ENCODE data around the gene CPSF7. TPM values are rescaled to one million over a fixed set of nuclear protein-coding genes. Genes with fewer than 3 reads are reported as not detected.
"Not testable (repeated sequence)": the region's sequence is repeated elsewhere in the genome, so short reads cannot be mapped to it uniquely, and the experiment has no call there.

CPSF7 gene
- total and polyA plus RNA-seq, 2 experiments from 2014 or later: 27.1 to 42.3 TPM

- Histone ChIP-seq H3K27ac (peak overlapping the region; percentile 96), H3K9ac (peak overlapping the region; percentile 82), H3K4me1 (ENCODE audit: insufficient read depth) (peaks cover 35% of the 10 kb centered on the region), H3K4me3 (no peak overlapping the region), H3K4me2 (ENCODE audit: unreplicated experiment) (peak overlapping the region; percentile 62), H3K27me3 (replicated peaks; ENCODE audit: insufficient read depth) (no peaks in the 10 kb centered on the region), H3F3A (ENCODE audit: insufficient read depth) (peaks cover 26% of the 10 kb centered on the region), H2AFZ (peak overlapping the region; percentile 62), H3K36me3 (ENCODE audit: low read depth) (no peaks in the 10 kb centered on the region), H3K79me2 (ENCODE audit: insufficient read depth) (no peaks in the 10 kb centered on the region), H4K20me1 (ENCODE audit: insufficient read depth) (no peaks in the 10 kb centered on the region), H3K9me2 (ENCODE audit: insufficient read depth) (no peaks in the 10 kb centered on the region), H3K9me3 (ENCODE audit: low read depth) (no peaks in the 10 kb centered on the region)
- WGBS, 2 experiments (ENCODE audit: low coverage in 1 of 2, low lambda C conversion rate in 2 of 2, missing lambda C conversion rate in 2 of 2): 10 to 36% methylated on average over 5 of the region's 5 CpGs
- in situ Hi-C loops (cut with MboI): loop anchor here (10.0 kb wide), 1 partner anchor 163 kb away; no protein-coding TSS in a partner anchor
- TF ChIP-seq EZH2phosphoT487 (IDR thresholded peaks at IDR 0.05; ENCODE audit: insufficient read depth, low read depth) (no peak), EZH2 (IDR thresholded peaks at IDR 0.05; ENCODE audit: insufficient read depth, poor library complexity, severe bottlenecking) (no peak)
- DNase-seq: peak; percentile 71
These were observed 42.5 kb upstream of the CPSF7 start for GRCh38 chr11:61472282-61472681.

- in situ Hi-C loops (cut with MboI): no loop called here
These were observed 38.2 kb upstream of the CPSF7 start for GRCh38 chr11:61468002-61468401.

GRCh38 chr11:61467602-61468001 lies 37.8 kb upstream of the CPSF7 start:
- H2AFZ ChIP-seq; DNase-seq; H3K27ac ChIP-seq; H3K9me2 ChIP-seq (ENCODE audit: insufficient read depth); H3K4me2 ChIP-seq (ENCODE audit: unreplicated experiment); H3K4me3 ChIP-seq; H3K9me3 ChIP-seq (ENCODE audit: low read depth); H3F3A ChIP-seq (ENCODE audit: insufficient read depth); in situ Hi-C loops (cut with MboI); H3K79me2 ChIP-seq (ENCODE audit: insufficient read depth); H3K36me3 ChIP-seq (ENCODE audit: low read depth); H3K27me3 ChIP-seq (replicated peaks; ENCODE audit: insufficient read depth); H3K9ac ChIP-seq; H4K20me1 ChIP-seq (ENCODE audit: insufficient read depth): not testable (repeated sequence)
- WGBS, 2 experiments (ENCODE audit: low coverage in 1 of 2, low lambda C conversion rate in 2 of 2, missing lambda C conversion rate in 2 of 2): 93 to 98% methylated on average over 6 of the region's 6 CpGs
- H3K4me1 ChIP-seq (ENCODE audit: insufficient read depth): peaks cover 10% of the 10 kb centered on the region

More at GRCh38 chr11:61468002-61468401, 38.2 kb upstream of the CPSF7 start:
- H3K27ac ChIP-seq: no peak overlapping the region
- H3K9me3 ChIP-seq (ENCODE audit: low read depth): no peaks in the 10 kb centered on the region
- no peaks in the 10 kb centered on the region for H3K36me3 ChIP-seq (ENCODE audit: low read depth)
- H3K4me1 ChIP-seq (ENCODE audit: insufficient read depth): peaks cover 14% of the 10 kb centered on the region
- TF ChIP-seq EZH2phosphoT487 (IDR thresholded peaks at IDR 0.05; ENCODE audit: insufficient read depth, low read depth): no peak
- no peak overlapping the region for H3K4me3 ChIP-seq
- H3K79me2 ChIP-seq (ENCODE audit: insufficient read depth): no peaks in the 10 kb centered on the region
- no peak overlapping the region for H3K9ac ChIP-seq
- H3K4me2 ChIP-seq (ENCODE audit: unreplicated experiment): no peak overlapping the region
- H3F3A ChIP-seq (ENCODE audit: insufficient read depth): peaks cover 13% of the 10 kb centered on the region
- no peak overlapping the region for H2AFZ ChIP-seq
- 85 to 88% methylated on average over 7 of the region's 7 CpGs for WGBS, 2 experiments (ENCODE audit: low coverage in 1 of 2, low lambda C conversion rate in 2 of 2, missing lambda C conversion rate in 2 of 2)
- no peaks in the 10 kb centered on the region for H4K20me1 ChIP-seq (ENCODE audit: insufficient read depth)
- no peaks in the 10 kb centered on the region for H3K27me3 ChIP-seq (replicated peaks; ENCODE audit: insufficient read depth)
- DNase-seq: no peak
- no peaks in the 10 kb centered on the region for H3K9me2 ChIP-seq (ENCODE audit: insufficient read depth)

- Histone ChIP-seq H3K79me2 (ENCODE audit: insufficient read depth) (0 out of 2 replicates have a peak, but pooled peaks cover 3% of the 10 kb centered on the region), H3F3A (ENCODE audit: insufficient read depth) (peaks cover 14% of the 10 kb centered on the region; the same call in 1 of the 2 replicates), H3K9me2 (ENCODE audit: insufficient read depth) (no peaks in the 10 kb centered on the region), H3K27ac (peak overlapping the region; percentile 44), H3K4me2 (ENCODE audit: unreplicated experiment) (peak overlapping the region; percentile 25), H4K20me1 (ENCODE audit: insufficient read depth) (no peaks in the 10 kb centered on the region), H3K4me3 (no peak overlapping the region), H3K4me1 (ENCODE audit: insufficient read depth) (peaks cover 16% of the 10 kb centered on the region), H2AFZ (no peak overlapping the region), H3K36me3 (ENCODE audit: low read depth) (no peaks in the 10 kb centered on the region), H3K27me3 (replicated peaks; ENCODE audit: insufficient read depth) (no peaks in the 10 kb centered on the region), H3K9ac (peak overlapping the region; percentile 33; the same call in 1 of the 2 replicates), H3K9me3 (ENCODE audit: low read depth) (no peaks in the 10 kb centered on the region)
- no peak for DNase-seq
- in situ Hi-C loops (cut with MboI): no loop called here
- 86% methylated on average over 5 of the region's 5 CpGs for WGBS, 2 experiments (ENCODE audit: low coverage in 1 of 2, low lambda C conversion rate in 2 of 2, missing lambda C conversion rate in 2 of 2)
- TF ChIP-seq EZH2phosphoT487 (IDR thresholded peaks at IDR 0.05; ENCODE audit: insufficient read depth, low read depth) (no peak), EZH2 (IDR thresholded peaks at IDR 0.05; ENCODE audit: insufficient read depth, poor library complexity, severe bottlenecking) (no peak)
These were observed 31.2 kb upstream of the CPSF7 start for GRCh38 chr11:61460986-61461385.

- TF ChIP-seq EZH2phosphoT487 (IDR thresholded peaks at IDR 0.05; ENCODE audit: insufficient read depth, low read depth): no peak
- no peak for TF ChIP-seq EZH2 (IDR thresholded peaks at IDR 0.05; ENCODE audit: insufficient read depth, poor library complexity, severe bottlenecking)
- Histone ChIP-seq H3K9me3 (ENCODE audit: low read depth) (no peaks in the 10 kb centered on the region), H3K27me3 (replicated peaks; ENCODE audit: insufficient read depth) (no peaks in the 10 kb centered on the region), H3K79me2 (ENCODE audit: insufficient read depth) (0 out of 2 replicates have a peak, but pooled peaks cover 3% of the 10 kb centered on the region), H3K4me3 (no peak overlapping the region), H3K36me3 (ENCODE audit: low read depth) (no peaks in the 10 kb centered on the region), H2AFZ (no peak overlapping the region; the same call in 1 of the 2 replicates), H3F3A (ENCODE audit: insufficient read depth) (peaks cover 14% of the 10 kb centered on the region; the same call in 1 of the 2 replicates), H4K20me1 (ENCODE audit: insufficient read depth) (no peaks in the 10 kb centered on the region), H3K9me2 (ENCODE audit: insufficient read depth) (no peaks in the 10 kb centered on the region), H3K4me2 (ENCODE audit: unreplicated experiment) (peak overlapping the region; percentile 25), H3K27ac (peak overlapping the region; percentile 44), H3K9ac (peak overlapping the region; percentile 33), H3K4me1 (ENCODE audit: insufficient read depth) (peaks cover 16% of the 10 kb centered on the region)
- in situ Hi-C loops (cut with MboI): no loop called here
- peak; percentile 75 for DNase-seq
- 13% methylated on average over 3 of the region's 3 CpGs for WGBS, 2 experiments (ENCODE audit: low coverage in 1 of 2, low lambda C conversion rate in 2 of 2, missing lambda C conversion rate in 2 of 2)
These were observed 30.7 kb upstream of the CPSF7 start for GRCh38 chr11:61460474-61460881.
